Erythroblast (primary cell): Measurements from ENCODE around the gene SH3BP2.

Experiments used
- GATA1 ChIP-seq: IDR thresholded peaks from 2 replicates; pipeline ENCODE4 v1.6.1; 2011; ENCODE audit warnings: low read depth, mild to moderate bottlenecking, control low read depth, low read length, moderate library complexity
- POLR2A ChIP-seq: IDR thresholded peaks from 2 replicates; pipeline ENCODE4 v1.6.1; 2011; ENCODE audit warnings: mild to moderate bottlenecking, low read length

GRCh38 chr4:2819244-2820215, 26.6 kb downstream of the SH3BP2 start:
- TF ChIP-seq POLR2A = no peak
- no peak for TF ChIP-seq GATA1
